ENCODE results near the gene GCM1. TPM values are rescaled to one million over a fixed set of nuclear protein-coding genes. Genes with fewer than 3 reads are reported as not detected.

GCM1 gene
- total RNA-seq, 4 donors from 2014 or later, result not detected

DNA sequence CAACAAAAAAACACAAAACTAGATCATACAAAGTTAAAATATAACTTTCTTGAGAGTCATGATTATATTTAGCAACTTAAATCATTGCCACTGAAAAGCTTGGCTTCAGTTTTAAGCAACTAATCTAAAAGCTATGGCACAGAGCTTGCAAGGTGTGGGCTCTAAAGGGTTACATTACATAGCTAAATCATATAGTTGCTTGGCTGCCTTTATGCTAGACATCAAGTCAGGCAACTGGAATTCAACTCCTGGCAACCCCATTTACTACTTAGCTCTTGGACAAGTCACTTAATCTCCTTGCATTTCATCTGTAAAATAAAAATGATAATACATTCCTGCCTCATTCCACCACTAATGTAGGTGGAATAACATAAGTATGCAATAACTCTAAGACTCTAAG lies 40.9 kb upstream of the GCM1 start:
- no peak for DNase-seq
- Histone ChIP-seq H3K4me1 (peaks cover 0 to 4% of the 10 kb centered on the region in 2 donors), H3K4me3 (no peak overlapping the region), H3K36me3 (no peaks in the 10 kb centered on the region), H3K27ac (no peak overlapping the region), H3K27me3 (no peaks in the 10 kb centered on the region), H3K9me3 (no peaks in the 10 kb centered on the region)
- in situ Hi-C loops (cut with MboI; ENCODE audit: low sequenced_read_pairs in 4 of 4) (no loop called here), intact Hi-C loops (cut with DNase I; ENCODE audit: low total_unique reads) (no loop called here)
- no peak for ATAC-seq
- TF ChIP-seq POLR2A (IDR thresholded peaks at IDR 0.05), result no peak
- TF ChIP-seq, protein P1, sequence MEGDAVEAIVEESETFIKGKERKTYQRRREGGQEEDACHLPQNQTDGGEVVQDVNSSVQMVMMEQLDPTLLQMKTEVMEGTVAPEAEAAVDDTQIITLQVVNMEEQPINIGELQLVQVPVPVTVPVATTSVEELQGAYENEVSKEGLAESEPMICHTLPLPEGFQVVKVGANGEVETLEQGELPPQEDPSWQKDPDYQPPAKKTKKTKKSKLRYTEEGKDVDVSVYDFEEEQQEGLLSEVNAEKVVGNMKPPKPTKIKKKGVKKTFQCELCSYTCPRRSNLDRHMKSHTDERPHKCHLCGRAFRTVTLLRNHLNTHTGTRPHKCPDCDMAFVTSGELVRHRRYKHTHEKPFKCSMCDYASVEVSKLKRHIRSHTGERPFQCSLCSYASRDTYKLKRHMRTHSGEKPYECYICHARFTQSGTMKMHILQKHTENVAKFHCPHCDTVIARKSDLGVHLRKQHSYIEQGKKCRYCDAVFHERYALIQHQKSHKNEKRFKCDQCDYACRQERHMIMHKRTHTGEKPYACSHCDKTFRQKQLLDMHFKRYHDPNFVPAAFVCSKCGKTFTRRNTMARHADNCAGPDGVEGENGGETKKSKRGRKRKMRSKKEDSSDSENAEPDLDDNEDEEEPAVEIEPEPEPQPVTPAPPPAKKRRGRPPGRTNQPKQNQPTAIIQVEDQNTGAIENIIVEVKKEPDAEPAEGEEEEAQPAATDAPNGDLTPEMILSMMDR (IDR thresholded peaks at IDR 0.05 in 4 of 5, conservative IDR thresholded peaks at IDR 0.05 in 1 of 5), result no peak

DNA sequence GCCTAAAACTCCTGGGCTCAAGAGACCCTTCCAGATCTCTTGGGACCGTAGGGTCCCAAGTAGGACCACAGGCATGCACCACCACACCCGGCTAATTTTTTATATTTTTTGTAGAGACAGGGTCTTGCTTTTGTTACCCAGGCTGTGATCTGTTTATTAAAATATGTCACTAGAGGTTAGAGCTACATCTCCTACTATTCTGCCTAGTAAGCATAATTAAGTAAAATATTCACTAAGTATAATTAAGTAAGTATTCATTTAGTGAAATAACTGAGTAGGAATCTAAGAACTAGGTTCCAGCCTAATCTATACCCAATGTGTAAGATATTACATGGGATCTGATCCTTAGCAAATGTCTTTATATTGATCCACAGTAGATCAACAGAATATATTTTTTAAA lies 40.2 kb upstream of the GCM1 start:
- no peaks in the 10 kb centered on the region for H3K27me3 ChIP-seq
- peaks cover 0 to 4% of the 10 kb centered on the region in 2 donors for H3K4me1 ChIP-seq
- intact Hi-C loops (cut with DNase I; ENCODE audit: low total_unique reads) (no loop called here), in situ Hi-C loops (cut with MboI; ENCODE audit: low sequenced_read_pairs in 4 of 4) (no loop called here)
- H3K9me3 ChIP-seq, result no peaks in the 10 kb centered on the region
- H3K36me3 ChIP-seq, result no peaks in the 10 kb centered on the region
- no peak for DNase-seq
- no peak for ATAC-seq
- no peak overlapping the region for H3K27ac ChIP-seq
- TF ChIP-seq, protein P1 (IDR thresholded peaks at IDR 0.05 in 4 of 5, conservative IDR thresholded peaks at IDR 0.05 in 1 of 5), result no peak
- no peak for TF ChIP-seq POLR2A (IDR thresholded peaks at IDR 0.05)
- no peak overlapping the region for H3K4me3 ChIP-seq

DNA sequence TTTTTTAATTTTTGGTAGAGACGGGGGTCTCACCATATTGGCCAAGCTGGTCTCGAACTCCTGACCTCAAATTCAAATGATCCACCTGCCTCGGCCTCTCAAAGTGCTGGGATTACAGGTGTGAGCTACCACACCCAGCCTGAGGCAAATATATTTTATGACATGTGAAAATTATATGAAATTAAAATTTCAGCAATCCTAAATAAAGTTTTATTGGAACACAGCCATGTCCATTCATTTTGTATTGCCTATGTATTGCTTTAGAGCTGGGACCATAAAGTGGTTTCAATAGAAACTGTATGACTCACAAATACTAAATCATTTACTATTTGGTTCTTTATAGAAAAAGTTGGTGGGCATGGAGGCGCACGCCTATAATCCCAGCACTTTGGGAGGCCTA lies 32.0 kb upstream of the GCM1 start:
- H3K4me1 ChIP-seq, result no peaks in the 10 kb centered on the region
- no peaks in the 10 kb centered on the region for H3K9me3 ChIP-seq
- no peak overlapping the region for H3K27ac ChIP-seq
- no peak overlapping the region for H3K4me3 ChIP-seq
- ATAC-seq, result no peak
- DNase-seq, result no peak
- in situ Hi-C loops (cut with MboI; ENCODE audit: low sequenced_read_pairs in 4 of 4), result no loop called here
- H3K27me3 ChIP-seq, result no peaks in the 10 kb centered on the region
- no peak for TF ChIP-seq POLR2A (IDR thresholded peaks at IDR 0.05)
- TF ChIP-seq, protein P1 (IDR thresholded peaks at IDR 0.05 in 4 of 5, conservative IDR thresholded peaks at IDR 0.05 in 1 of 5), result no peak
- intact Hi-C loops (cut with DNase I; ENCODE audit: low total_unique reads), result no loop called here
- no peaks in the 10 kb centered on the region for H3K36me3 ChIP-seq

GRCh38 chr6:53179961-53180651 lies 31.5 kb upstream of the GCM1 start:
- Histone ChIP-seq H3K27ac (peak overlapping the region in 1 of 4 donors; percentile 22), H3K9me3 (no peaks in the 10 kb centered on the region), H3K4me3 (no peak overlapping the region), H3K27me3 (no peaks in the 10 kb centered on the region), H3K36me3 (no peaks in the 10 kb centered on the region), H3K4me1 (no peaks in the 10 kb centered on the region)
- in situ Hi-C loops (cut with MboI; ENCODE audit: low sequenced_read_pairs in 4 of 4) (loop anchor here in 2 of 4 donors (5.0 to 10.0 kb wide), 2 partner anchors 302 to 305 kb away; no protein-coding TSS in a partner anchor), intact Hi-C loops (cut with DNase I; ENCODE audit: low total_unique reads) (loop anchor here (10.0 kb wide), 1 partner anchor 115 kb away; no protein-coding TSS in a partner anchor)
- TF ChIP-seq POLR2A (IDR thresholded peaks at IDR 0.05), result no peak
- TF ChIP-seq, protein P1 (IDR thresholded peaks at IDR 0.05 in 4 of 5, conservative IDR thresholded peaks at IDR 0.05 in 1 of 5), result no peak
- ATAC-seq (no peak), DNase-seq (peak in 1 of 2 donors; percentile 17)

Data from gastrocnemius medialis (tissue), 4 donors.